ENCODE results near the gene FCGR3A. TPM values are rescaled to one million over a fixed set of nuclear protein-coding genes. Genes with fewer than 3 reads are reported as not detected.
"Not testable (repeated sequence)": the region's sequence is repeated elsewhere in the genome, so short reads cannot be mapped to it uniquely, and the experiment has no call there.

The FCGR3A gene
- total and polyA plus RNA-seq, 4 donors, result 27.1 to 211 (median 71.4) TPM

- ATAC-seq (ENCODE audit: insufficient read depth, low FRiP score); H3K9ac ChIP-seq (ENCODE audit: insufficient read depth in 1 of 2, low read length in 2 of 2); H3K4me3 ChIP-seq; H3K27me3 ChIP-seq (ENCODE audit: control insufficient read depth in 3 of 3, insufficient read depth in 3 of 3, low read length in 2 of 3); H3K9me3 ChIP-seq (ENCODE audit: control insufficient read depth in 4 of 4, insufficient read depth in 3 of 4, low read length in 3 of 4); DNase-seq; H3K36me3 ChIP-seq (ENCODE audit: control insufficient read depth in 4 of 4, insufficient read depth in 4 of 4, low read length in 4 of 4); H3K4me1 ChIP-seq (ENCODE audit: control insufficient read depth in 5 of 5, insufficient read depth in 5 of 5, low read length in 5 of 5): not testable (repeated sequence)
- peak overlapping the region in 1 of 2 donors; percentile 21 for H3K27ac ChIP-seq (ENCODE audit: low read depth in 1 of 2, low read length in 1 of 2)
- 41 to 81% methylated on average over 3 of the region's 3 CpGs for WGBS, 2 donors
These were observed 4.7 kb upstream of the FCGR3A start for GRCh38 chr1:161554340-161554739.

GRCh38 chr1:161553631-161554030 lies 4.0 kb upstream of the FCGR3A start:
- not testable (repeated sequence) for H3K9me3 ChIP-seq (ENCODE audit: control insufficient read depth in 4 of 4, insufficient read depth in 3 of 4, low read length in 3 of 4); DNase-seq; H3K4me1 ChIP-seq (ENCODE audit: control insufficient read depth in 5 of 5, insufficient read depth in 5 of 5, low read length in 5 of 5); H3K9ac ChIP-seq (ENCODE audit: insufficient read depth in 1 of 2, low read length in 2 of 2); H3K27me3 ChIP-seq (ENCODE audit: control insufficient read depth in 3 of 3, insufficient read depth in 3 of 3, low read length in 2 of 3); H3K4me3 ChIP-seq; H3K36me3 ChIP-seq (ENCODE audit: control insufficient read depth in 4 of 4, insufficient read depth in 4 of 4, low read length in 4 of 4); H3K27ac ChIP-seq (ENCODE audit: low read depth in 1 of 2, low read length in 1 of 2); ATAC-seq (ENCODE audit: insufficient read depth, low FRiP score)
- WGBS, 2 donors, result 87 to 100% methylated on average over 1 of the region's 2 CpGs

- not testable (repeated sequence) for DNase-seq; H3K9ac ChIP-seq (ENCODE audit: insufficient read depth in 1 of 2, low read length in 2 of 2); ATAC-seq (ENCODE audit: insufficient read depth, low FRiP score); H3K27ac ChIP-seq (ENCODE audit: low read depth in 1 of 2, low read length in 1 of 2); H3K27me3 ChIP-seq (ENCODE audit: control insufficient read depth in 3 of 3, insufficient read depth in 3 of 3, low read length in 2 of 3); H3K4me3 ChIP-seq; H3K36me3 ChIP-seq (ENCODE audit: control insufficient read depth in 4 of 4, insufficient read depth in 4 of 4, low read length in 4 of 4); H3K9me3 ChIP-seq (ENCODE audit: control insufficient read depth in 4 of 4, insufficient read depth in 3 of 4, low read length in 3 of 4); H3K4me1 ChIP-seq (ENCODE audit: control insufficient read depth in 5 of 5, insufficient read depth in 5 of 5, low read length in 5 of 5)
- WGBS, 2 donors, result 84 to 86% methylated on average over 5 of the region's 5 CpGs
These were observed 1.3 kb upstream of the FCGR3A start for GRCh38 chr1:161550942-161551341.

GRCh38 chr1:161548749-161549406 lies 740 bp downstream of the FCGR3A start:
- DNase-seq; H3K4me1 ChIP-seq (ENCODE audit: control insufficient read depth in 5 of 5, insufficient read depth in 5 of 5, low read length in 5 of 5); H3K9me3 ChIP-seq (ENCODE audit: control insufficient read depth in 4 of 4, insufficient read depth in 3 of 4, low read length in 3 of 4); H3K4me3 ChIP-seq; H3K9ac ChIP-seq (ENCODE audit: insufficient read depth in 1 of 2, low read length in 2 of 2); H3K27me3 ChIP-seq (ENCODE audit: control insufficient read depth in 3 of 3, insufficient read depth in 3 of 3, low read length in 2 of 3); H3K36me3 ChIP-seq (ENCODE audit: control insufficient read depth in 4 of 4, insufficient read depth in 4 of 4, low read length in 4 of 4): not testable (repeated sequence)
- peak overlapping the region in 1 of 2 donors; percentile 64 for H3K27ac ChIP-seq (ENCODE audit: low read depth in 1 of 2, low read length in 1 of 2)
- WGBS, 2 donors, result 77 to 82% methylated on average over 1 of the region's 2 CpGs
- peak; percentile 35 for ATAC-seq (ENCODE audit: insufficient read depth, low FRiP score)

- not testable (repeated sequence) for H3K9ac ChIP-seq (ENCODE audit: insufficient read depth in 1 of 2, low read length in 2 of 2); ATAC-seq (ENCODE audit: insufficient read depth, low FRiP score); H3K4me1 ChIP-seq (ENCODE audit: control insufficient read depth in 5 of 5, insufficient read depth in 5 of 5, low read length in 5 of 5); H3K4me3 ChIP-seq; DNase-seq; H3K9me3 ChIP-seq (ENCODE audit: control insufficient read depth in 4 of 4, insufficient read depth in 3 of 4, low read length in 3 of 4); H3K27me3 ChIP-seq (ENCODE audit: control insufficient read depth in 3 of 3, insufficient read depth in 3 of 3, low read length in 2 of 3); H3K36me3 ChIP-seq (ENCODE audit: control insufficient read depth in 4 of 4, insufficient read depth in 4 of 4, low read length in 4 of 4); H3K27ac ChIP-seq (ENCODE audit: low read depth in 1 of 2, low read length in 1 of 2)
- 90 to 96% methylated on average over 7 to 8 of the region's 8 CpGs for WGBS, 2 donors
These were observed 1.4 kb downstream of the FCGR3A start for GRCh38 chr1:161547995-161548741.

- H3K9me3 ChIP-seq (ENCODE audit: control insufficient read depth in 4 of 4, insufficient read depth in 3 of 4, low read length in 3 of 4); H3K4me3 ChIP-seq; H3K9ac ChIP-seq (ENCODE audit: insufficient read depth in 1 of 2, low read length in 2 of 2); H3K27ac ChIP-seq (ENCODE audit: low read depth in 1 of 2, low read length in 1 of 2); H3K4me1 ChIP-seq (ENCODE audit: control insufficient read depth in 5 of 5, insufficient read depth in 5 of 5, low read length in 5 of 5); ATAC-seq (ENCODE audit: insufficient read depth, low FRiP score); DNase-seq; H3K36me3 ChIP-seq (ENCODE audit: control insufficient read depth in 4 of 4, insufficient read depth in 4 of 4, low read length in 4 of 4): not testable (repeated sequence)
- peaks cover 0 to 14% (median 1%) of the 10 kb centered on the region in 3 donors for H3K27me3 ChIP-seq (ENCODE audit: control insufficient read depth in 3 of 3, insufficient read depth in 3 of 3, low read length in 2 of 3)
- WGBS, 2 donors, result 57 to 65% methylated on average over 10 of the region's 11 CpGs
These were observed 4.5 kb downstream of the FCGR3A start for GRCh38 chr1:161545005-161545731.

GRCh38 chr1:161543125-161543524 lies 6.5 kb downstream of the FCGR3A start:
- not testable (repeated sequence) for H3K27ac ChIP-seq (ENCODE audit: low read depth in 1 of 2, low read length in 1 of 2); ATAC-seq (ENCODE audit: insufficient read depth, low FRiP score)
- WGBS, 2 donors, result 87 to 95% methylated on average over 1 of the region's 1 CpG

More at GRCh38 chr1:161543125-161543524, 6.5 kb downstream of the FCGR3A start:
- H3K9me3 ChIP-seq (ENCODE audit: control insufficient read depth in 4 of 4, insufficient read depth in 3 of 4, low read length in 3 of 4); H3K9ac ChIP-seq (ENCODE audit: insufficient read depth in 1 of 2, low read length in 2 of 2); H3K36me3 ChIP-seq (ENCODE audit: control insufficient read depth in 4 of 4, insufficient read depth in 4 of 4, low read length in 4 of 4); DNase-seq; H3K4me1 ChIP-seq (ENCODE audit: control insufficient read depth in 5 of 5, insufficient read depth in 5 of 5, low read length in 5 of 5); H3K4me3 ChIP-seq: not testable (repeated sequence)
- peaks cover 0 to 18% (median 6%) of the 10 kb centered on the region in 3 donors for H3K27me3 ChIP-seq (ENCODE audit: control insufficient read depth in 3 of 3, insufficient read depth in 3 of 3, low read length in 2 of 3)

Measured in lung (tissue), 10 donors.